HepG2 (cell line): ENCODE measurements around the gene ZNF75A. TPM values are rescaled to one million over a fixed set of nuclear protein-coding genes. Genes with fewer than 3 reads are reported as not detected.

Experiments
- ZMYM4 ChIP-seq: sonication (generic); formaldehyde crosslinking; IDR thresholded peaks from 2 replicates; pipeline ENCODE4 v1.8.1; 2023; ENCODE audit warnings: mild to moderate bottlenecking, missing genetic modification reagents
- ZNF350 ChIP-seq: sonication (generic); formaldehyde crosslinking; IDR thresholded peaks from 2 replicates; pipeline ENCODE4 v1.4.0; 2020; ENCODE audit warnings: mild to moderate bottlenecking, low read depth, missing genetic modification reagents, borderline replicate concordance
- ZNF678 ChIP-seq: sonication (generic); formaldehyde crosslinking; IDR thresholded peaks from 2 replicates; pipeline ENCODE4 v1.4.0; 2020; ENCODE audit warnings: mild to moderate bottlenecking, missing genetic modification reagents
- ZNF790 ChIP-seq: sonication (generic); formaldehyde crosslinking; IDR thresholded peaks from 2 replicates; pipeline ENCODE4 v1.8.0; 2022; ENCODE audit warnings: missing genetic modification reagents, mild to moderate bottlenecking, borderline replicate concordance
- polyA plus RNA-seq, 8 experiments: library from polyadenylated mRNA; depleted of rRNA in 3 of 8; stranded (reverse) in 7 of 8; unstranded in 1 of 8; fragments of >200 nt; fragmentation: Illumina TruSeq in 4 of 8; extraction: Trizol in 4 of 8; gene quantifications; 2 replicates each; pipeline versions ENCODE4 v1.2.1 to v1.2.3, GENCODE V29; 2011 to 2016; ENCODE audit warnings: low read depth in 4 of 8, missing spikeins in 1 of 8, mixed read lengths in 1 of 8; ENCODE audit not compliant: insufficient read depth in 1 of 8
- total RNA-seq, 5 experiments: library from RNA; depleted of rRNA; stranded (reverse); fragments of >200 nt; fragmentation: Illumina TruSeq; extraction: Trizol; gene quantifications; 2 replicates each; pipeline ENCODE4 v1.2.3, GENCODE V29; 2016; ENCODE audit warnings: low read depth in 1 of 5
- TF ChIP-seq, protein P1 (sequence below), 2 experiments: sonication (generic) in 1 of 2; formaldehyde crosslinking in 1 of 2; IDR thresholded peaks; 2 replicates each; pipeline versions ENCODE4 v1.6.1 to v1.9.0; 2014 to 2022; ENCODE audit warnings: antibody characterized with exemption in 1 of 2, borderline replicate concordance in 1 of 2, inconsistent platforms in 1 of 2, low read depth in 1 of 2, missing genetic modification reagents in 1 of 2
- TF ChIP-seq, protein P2 (sequence below): sonication (generic); formaldehyde crosslinking; IDR thresholded peaks from 2 replicates; pipeline ENCODE4 v1.8.1; 2023; ENCODE audit warnings: mild to moderate bottlenecking, moderate library complexity, missing genetic modification reagents

ZNF75A gene
- total and polyA plus RNA-seq, 2 of the 13 experiments (the other 11 are each of a cell fraction or from before 2014, with no cell fraction given): 1.4 to 2.1 TPM

DNA sequence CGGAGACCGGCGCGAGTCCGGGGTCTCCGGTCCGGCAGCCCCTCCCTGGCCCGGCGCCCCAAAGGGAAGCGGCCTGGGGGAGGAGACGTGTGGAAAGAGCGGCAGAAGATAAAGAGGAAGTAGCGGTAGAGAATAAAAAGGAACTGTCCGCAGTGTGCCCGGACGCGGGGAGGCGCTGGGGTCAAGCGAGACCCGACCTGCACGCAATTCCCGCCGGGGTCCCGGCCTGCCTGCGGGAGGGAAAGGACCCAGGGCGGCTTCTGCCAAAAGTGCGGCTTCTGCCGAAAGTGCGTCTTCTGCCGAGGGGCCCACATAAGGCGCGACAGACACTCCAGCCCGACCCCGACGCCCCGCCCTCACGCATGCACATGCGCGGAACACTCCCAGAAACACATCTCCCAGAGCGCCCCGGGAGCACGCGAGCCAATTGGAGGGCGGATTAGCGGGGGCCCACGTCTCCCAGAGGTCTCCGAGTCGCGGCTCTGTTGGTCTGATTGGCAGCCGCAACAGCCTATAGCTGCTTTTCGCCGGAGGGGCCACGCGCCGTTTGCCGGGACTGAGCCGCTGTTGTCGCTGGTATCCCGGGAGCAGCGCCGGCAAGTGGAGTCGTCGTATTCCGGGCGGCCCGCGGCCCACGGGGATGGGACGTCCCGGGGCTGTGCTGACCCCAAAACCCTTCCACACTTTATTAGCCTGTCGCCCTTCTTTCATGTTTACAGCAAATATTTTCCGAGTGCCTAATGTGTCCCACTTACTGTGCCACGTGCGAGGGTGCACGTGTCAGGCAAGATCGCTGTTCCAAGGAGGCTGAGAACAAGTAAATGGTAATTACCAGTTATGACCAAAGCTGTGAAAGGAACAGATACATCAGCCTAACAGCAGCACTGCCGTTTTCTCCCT is 40.9 kb upstream of the ZNF75A start (continued):
- TF ChIP-seq, protein P1, sequence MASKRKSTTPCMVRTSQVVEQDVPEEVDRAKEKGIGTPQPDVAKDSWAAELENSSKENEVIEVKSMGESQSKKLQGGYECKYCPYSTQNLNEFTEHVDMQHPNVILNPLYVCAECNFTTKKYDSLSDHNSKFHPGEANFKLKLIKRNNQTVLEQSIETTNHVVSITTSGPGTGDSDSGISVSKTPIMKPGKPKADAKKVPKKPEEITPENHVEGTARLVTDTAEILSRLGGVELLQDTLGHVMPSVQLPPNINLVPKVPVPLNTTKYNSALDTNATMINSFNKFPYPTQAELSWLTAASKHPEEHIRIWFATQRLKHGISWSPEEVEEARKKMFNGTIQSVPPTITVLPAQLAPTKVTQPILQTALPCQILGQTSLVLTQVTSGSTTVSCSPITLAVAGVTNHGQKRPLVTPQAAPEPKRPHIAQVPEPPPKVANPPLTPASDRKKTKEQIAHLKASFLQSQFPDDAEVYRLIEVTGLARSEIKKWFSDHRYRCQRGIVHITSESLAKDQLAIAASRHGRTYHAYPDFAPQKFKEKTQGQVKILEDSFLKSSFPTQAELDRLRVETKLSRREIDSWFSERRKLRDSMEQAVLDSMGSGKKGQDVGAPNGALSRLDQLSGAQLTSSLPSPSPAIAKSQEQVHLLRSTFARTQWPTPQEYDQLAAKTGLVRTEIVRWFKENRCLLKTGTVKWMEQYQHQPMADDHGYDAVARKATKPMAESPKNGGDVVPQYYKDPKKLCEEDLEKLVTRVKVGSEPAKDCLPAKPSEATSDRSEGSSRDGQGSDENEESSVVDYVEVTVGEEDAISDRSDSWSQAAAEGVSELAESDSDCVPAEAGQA (IDR thresholded peaks at IDR 0.05; ENCODE audit: low read depth): peak; percentile 61; the same call in 1 of the 2 replicates
- TF ChIP-seq, protein P1 (CRISPR knock-in tag; IDR thresholded peaks at IDR 0.05; ENCODE audit: borderline replicate concordance): no peak
- peak; percentile 83 for TF ChIP-seq ZNF350 (CRISPR knock-in tag)
- TF ChIP-seq ZNF678 (CRISPR knock-in tag): 0 out of 2 replicates have a peak, but pooled peaks have one; percentile 32
- peak; percentile 82; the same call in 1 of the 2 replicates for TF ChIP-seq ZNF790 (CRISPR knock-in tag)
- TF ChIP-seq, protein P2, sequence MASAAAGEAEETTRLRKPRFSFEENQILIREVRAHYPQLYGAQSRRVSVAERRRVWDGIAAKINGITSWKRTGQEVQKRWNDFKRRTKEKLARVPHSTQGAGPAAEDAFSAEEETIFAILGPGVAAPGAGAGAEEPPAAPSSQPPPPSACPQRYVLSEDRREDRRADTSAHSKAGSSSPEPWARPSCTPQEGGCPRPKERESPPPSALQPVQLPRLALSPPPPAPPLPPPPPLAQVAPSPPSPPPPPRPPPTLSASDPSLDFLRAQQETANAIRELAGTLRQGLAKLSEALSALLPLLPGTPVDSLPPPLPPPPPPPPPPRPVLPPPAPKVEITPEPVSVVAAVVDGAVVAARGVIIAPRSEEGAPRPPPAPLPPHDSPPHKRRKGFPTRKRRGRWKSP (CRISPR knock-in tag): peak; percentile 55; the same call in 1 of the 2 replicates
- TF ChIP-seq ZMYM4 (CRISPR knock-in tag): peak; percentile 71
- TF ChIP-seq, all 625 proteins: peak for 237
